Measurements from ENCODE around the gene LAMA3. TPM values are rescaled to one million over a fixed set of nuclear protein-coding genes. Genes with fewer than 3 reads are reported as not detected.

The LAMA3 gene
- total RNA-seq, 2 donors from 2014 or later = 0.58 to 1.3 TPM

DNA sequence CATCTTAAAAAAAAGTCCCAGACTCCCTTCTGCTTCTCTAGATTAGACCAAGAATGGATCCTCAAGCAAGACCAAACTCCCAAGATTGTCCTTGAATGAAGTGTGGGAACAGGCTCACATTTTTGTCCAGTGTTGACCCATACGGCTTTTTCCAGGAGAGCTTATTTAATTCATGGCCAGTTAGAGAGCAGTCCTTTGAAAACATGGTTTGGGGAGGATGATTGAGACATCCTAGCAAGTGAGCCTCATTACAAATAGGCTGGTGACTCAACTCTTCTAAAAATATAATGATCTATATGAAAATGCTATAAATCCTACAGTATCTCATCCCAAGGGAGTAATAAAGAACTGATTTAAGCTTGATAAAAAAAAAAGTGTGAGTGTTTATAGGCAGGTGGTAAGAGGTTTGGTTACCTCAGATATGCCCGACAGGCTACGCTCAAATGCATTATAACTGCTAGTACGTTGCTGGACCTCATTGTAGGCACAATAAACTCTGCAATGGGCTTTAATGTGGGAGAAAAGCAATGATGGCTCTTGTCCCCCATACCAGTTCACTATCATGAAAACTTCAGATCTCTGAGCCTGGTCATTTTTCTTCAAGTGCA, 43.6 kb upstream of the LAMA3 start:
- H3K36me3 ChIP-seq (ENCODE audit: control insufficient read depth, insufficient read depth, low read length) = no peaks in the 10 kb centered on the region
- peaks cover 7% of the 10 kb centered on the region for H3K4me1 Mint-ChIP-seq
- no peak overlapping the region for H3K9ac ChIP-seq (ENCODE audit: extremely low read depth, low read length, poor library complexity, severe bottlenecking)
- H3K4me3 Mint-ChIP-seq = no peak overlapping the region
- H3K36me3 Mint-ChIP-seq (ENCODE audit: low read depth) = no peaks in the 10 kb centered on the region
- no peak for DNase-seq
- H3K9me3 Mint-ChIP-seq = peaks cover 4% of the 10 kb centered on the region
- H3K9me3 ChIP-seq (ENCODE audit: control insufficient read depth, low read length) = peaks cover 14% of the 10 kb centered on the region
- H3K4me3 ChIP-seq (ENCODE audit: low read length) = no peak overlapping the region
- WGBS, 2 experiments (ENCODE audit: insufficient coverage in 1 of 2, insufficient read length in 1 of 2) = 94 to 100% methylated on average over 4 of the region's 4 CpGs
- H3K27ac ChIP-seq (ENCODE audit: low read depth, low read length) = no peak overlapping the region
- H3K27me3 Mint-ChIP-seq (ENCODE audit: insufficient read depth) = peaks cover 5% of the 10 kb centered on the region
- no peak overlapping the region for H3K27ac Mint-ChIP-seq
- peaks cover 3% of the 10 kb centered on the region for H3K4me1 ChIP-seq (ENCODE audit: control insufficient read depth, insufficient read depth, low read length)
- TF ChIP-seq CTCF (conservative IDR thresholded peaks at IDR 0.05) = no peak
- no peaks in the 10 kb centered on the region for H3K27me3 ChIP-seq (ENCODE audit: control insufficient read depth, insufficient read depth, low read length, poor library complexity, severe bottlenecking)

- WGBS, 2 experiments (ENCODE audit: insufficient coverage in 1 of 2, insufficient read length in 1 of 2) = 82 to 98% methylated on average over 2 of the region's 2 CpGs
- Mint-ChIP-seq H3K27ac (no peak overlapping the region), H3K27me3 (ENCODE audit: insufficient read depth) (peaks cover 5% of the 10 kb centered on the region), H3K4me3 (no peak overlapping the region), H3K9me3 (peaks cover 4% of the 10 kb centered on the region), H3K36me3 (ENCODE audit: low read depth) (no peaks in the 10 kb centered on the region), H3K4me1 (peaks cover 7% of the 10 kb centered on the region)
- TF ChIP-seq CTCF (conservative IDR thresholded peaks at IDR 0.05) = no peak
- no peak overlapping the region for H3K9ac ChIP-seq (ENCODE audit: extremely low read depth, low read length, poor library complexity, severe bottlenecking)
- no peaks in the 10 kb centered on the region for H3K27me3 ChIP-seq (ENCODE audit: control insufficient read depth, insufficient read depth, low read length, poor library complexity, severe bottlenecking)
- H3K4me1 ChIP-seq (ENCODE audit: control insufficient read depth, insufficient read depth, low read length) = peaks cover 3% of the 10 kb centered on the region
- no peak overlapping the region for H3K4me3 ChIP-seq (ENCODE audit: low read length)
- H3K9me3 ChIP-seq (ENCODE audit: control insufficient read depth, low read length) = peaks cover 13% of the 10 kb centered on the region
- H3K27ac ChIP-seq (ENCODE audit: low read depth, low read length) = no peak overlapping the region
- DNase-seq = no peak
- no peaks in the 10 kb centered on the region for H3K36me3 ChIP-seq (ENCODE audit: control insufficient read depth, insufficient read depth, low read length)
Observed at GRCh38 chr18:23646282-23646681, 43.0 kb upstream of the LAMA3 start.

DNA sequence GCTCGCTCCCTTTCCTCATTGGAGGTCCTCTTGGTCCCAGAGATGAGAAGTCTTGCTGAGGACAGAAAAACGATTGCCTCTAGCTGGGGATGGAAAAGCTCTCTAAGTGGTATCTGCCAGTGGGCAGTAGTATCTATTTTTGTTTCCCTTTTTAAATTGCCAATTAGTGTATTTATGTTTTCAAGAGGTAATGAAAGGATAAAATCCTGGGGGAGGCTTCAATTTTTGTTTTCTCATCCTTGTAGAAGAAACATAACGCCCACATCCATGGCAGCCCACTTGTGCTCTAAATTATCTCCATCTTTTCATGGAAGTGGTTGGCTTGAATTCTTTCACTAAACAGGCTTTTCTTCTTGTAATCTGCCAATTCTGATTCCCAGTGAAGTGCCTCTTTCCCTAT, 40.8 kb upstream of the LAMA3 start:
- H3K9me3 ChIP-seq (ENCODE audit: control insufficient read depth, low read length) = no peaks in the 10 kb centered on the region
- Mint-ChIP-seq H3K27ac (no peak overlapping the region), H3K36me3 (ENCODE audit: low read depth) (no peaks in the 10 kb centered on the region), H3K27me3 (ENCODE audit: insufficient read depth) (no peaks in the 10 kb centered on the region), H3K4me1 (peaks cover 2% of the 10 kb centered on the region), H3K4me3 (no peak overlapping the region), H3K9me3 (no peaks in the 10 kb centered on the region)
- H3K4me1 ChIP-seq (ENCODE audit: control insufficient read depth, insufficient read depth, low read length) = peaks cover 3% of the 10 kb centered on the region
- no peak for TF ChIP-seq CTCF (conservative IDR thresholded peaks at IDR 0.05)
- 91 to 100% methylated on average over 1 to 3 of the region's 3 CpGs for WGBS, 2 experiments (ENCODE audit: insufficient coverage in 1 of 2, insufficient read length in 1 of 2)
- no peaks in the 10 kb centered on the region for H3K36me3 ChIP-seq (ENCODE audit: control insufficient read depth, insufficient read depth, low read length)
- no peak overlapping the region for H3K4me3 ChIP-seq (ENCODE audit: low read length)
- DNase-seq = no peak
- no peak overlapping the region for H3K9ac ChIP-seq (ENCODE audit: extremely low read depth, low read length, poor library complexity, severe bottlenecking)
- no peaks in the 10 kb centered on the region for H3K27me3 ChIP-seq (ENCODE audit: control insufficient read depth, insufficient read depth, low read length, poor library complexity, severe bottlenecking)
- H3K27ac ChIP-seq (ENCODE audit: low read depth, low read length) = no peak overlapping the region

All from endodermal cell (in vitro differentiated cells).